GM19372 (cell line): ENCODE results near the gene TMEM74B.
"Not testable (repeated sequence)": the region's sequence is repeated elsewhere in the genome, so short reads cannot be mapped to it uniquely, and the experiment has no call there.

Experiments
- ATAC-seq: cut with Tn5 transposase; IDR thresholded peaks from one replicate; pipeline ENCODE4 v1.9.1; 2021; ENCODE audit warnings: mild to moderate bottlenecking, low read depth, moderate library complexity; ENCODE audit not compliant: unreplicated experiment

Gene TMEM74B

GRCh38 chr20:1150218-1150617 lies 34.6 kb downstream of the TMEM74B start:
- no peak for ATAC-seq

DNA sequence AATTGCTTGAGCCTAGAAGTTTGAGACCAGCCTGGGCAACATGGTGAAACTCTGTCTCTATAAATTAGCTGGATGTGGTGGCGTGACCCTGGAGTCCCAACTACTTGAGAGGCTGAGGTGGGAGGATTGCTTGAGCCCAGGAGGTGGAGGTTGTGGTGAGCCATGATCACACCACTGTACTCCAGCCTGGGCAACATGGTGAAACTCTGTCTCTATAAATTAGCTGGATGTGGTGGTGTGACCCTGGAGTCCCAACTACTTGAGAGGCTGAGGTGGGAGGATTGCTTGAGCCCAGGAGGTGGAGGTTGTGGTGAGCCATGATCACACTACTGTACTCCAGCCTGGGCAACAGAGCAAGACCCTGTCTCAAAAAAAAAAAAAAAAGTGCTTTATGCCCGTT lies 35.0 kb downstream of the TMEM74B start:
- not testable (repeated sequence) for ATAC-seq

DNA sequence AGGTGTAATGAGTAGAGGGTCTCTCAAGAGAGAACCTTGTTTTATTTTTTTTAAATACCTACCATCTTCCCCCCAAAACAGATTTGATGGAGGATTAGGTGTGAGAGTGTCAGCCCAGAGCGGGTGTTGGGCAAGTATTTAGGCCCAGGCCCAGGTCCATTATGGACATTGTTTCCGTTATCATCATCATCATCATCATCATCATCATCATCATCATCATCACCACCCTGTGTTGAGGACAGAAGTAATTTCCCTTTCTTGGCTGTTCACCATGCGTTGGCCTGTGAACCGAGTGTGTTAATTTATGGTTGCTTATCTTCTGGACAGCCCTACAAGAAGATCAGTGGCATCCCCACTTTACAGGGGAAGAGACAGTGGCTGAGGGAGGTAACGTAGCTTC lies 37.8 kb downstream of the TMEM74B start:
- ATAC-seq = no peak

DNA sequence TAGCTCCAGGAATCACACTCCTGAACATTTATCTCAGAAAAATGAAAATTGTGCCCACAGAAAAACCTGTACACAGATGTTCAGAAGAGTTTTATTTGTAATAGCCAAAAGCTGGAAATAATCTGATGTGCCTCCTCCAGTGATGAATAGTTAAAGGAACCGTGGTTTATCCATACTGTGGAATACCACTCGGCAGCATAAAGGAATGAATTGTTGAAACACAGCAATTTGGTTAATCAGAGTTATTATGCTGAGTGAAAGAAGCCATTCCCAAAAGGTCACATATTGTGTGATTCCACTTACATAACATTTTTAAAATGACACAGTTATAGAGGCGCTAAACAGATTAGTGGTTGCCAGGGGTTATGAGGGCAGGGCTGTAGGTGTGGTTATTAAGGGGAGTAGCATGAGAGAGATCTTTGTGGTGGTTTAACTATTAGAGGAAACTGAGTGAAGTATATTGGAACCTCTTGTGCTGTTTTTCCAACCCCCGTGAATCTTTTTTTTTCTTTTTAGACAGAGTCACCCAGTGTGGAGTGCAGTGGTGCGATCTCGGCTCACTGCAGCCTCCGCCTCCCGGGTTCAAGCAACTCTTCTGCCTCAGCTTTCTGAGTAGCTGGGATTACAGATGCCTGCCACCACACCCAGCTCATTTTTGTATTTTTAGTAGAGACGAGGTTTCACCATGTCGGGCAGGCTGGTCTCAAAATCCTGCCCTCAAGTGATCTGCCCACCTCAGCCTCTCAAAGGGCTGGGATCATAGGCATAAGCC lies 40.2 kb downstream of the TMEM74B start:
- no peak for ATAC-seq

DNA sequence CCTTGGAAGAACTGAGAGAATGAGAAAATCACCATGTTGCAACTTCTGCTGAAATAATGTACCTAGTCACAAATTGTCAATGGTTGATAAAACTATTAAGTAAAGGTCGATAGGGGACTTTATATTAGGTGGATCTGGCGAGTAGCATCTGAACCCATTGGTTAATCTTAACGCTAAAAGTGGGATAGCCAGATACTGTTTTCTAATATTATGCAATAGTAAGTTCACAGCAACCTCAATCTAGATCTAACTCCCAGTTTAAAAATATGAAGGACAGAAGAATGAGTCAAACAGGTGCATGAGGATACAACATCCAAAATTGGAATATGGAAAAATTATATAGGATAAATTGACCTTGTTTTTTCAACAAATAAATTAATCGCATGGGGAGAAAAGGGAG lies 47.5 kb downstream of the TMEM74B start:
- ATAC-seq = no peak

- no peak for ATAC-seq
Observed at GRCh38 chr20:1134836-1135235, 49.9 kb downstream of the TMEM74B start.

DNA sequence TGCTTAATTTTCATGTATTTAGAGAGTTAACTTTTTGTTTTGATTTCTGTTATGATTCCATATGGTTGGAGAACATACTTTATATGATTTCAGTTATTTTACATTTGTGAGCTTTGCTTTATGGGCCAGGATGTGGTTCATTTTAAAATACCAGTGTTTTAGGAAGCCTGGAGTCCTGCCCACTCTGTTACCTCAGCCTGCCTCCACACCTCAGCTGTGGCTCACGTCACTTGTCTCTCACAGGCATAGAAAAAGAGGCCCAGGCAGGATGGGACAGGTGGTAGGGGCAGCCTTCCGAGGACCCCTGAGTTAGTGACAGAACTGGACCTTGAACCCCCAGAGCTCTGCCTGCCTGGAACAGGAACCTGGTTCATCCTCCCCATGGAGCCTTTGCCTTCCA lies 50.4 kb downstream of the TMEM74B start:
- no peak for ATAC-seq

DNA sequence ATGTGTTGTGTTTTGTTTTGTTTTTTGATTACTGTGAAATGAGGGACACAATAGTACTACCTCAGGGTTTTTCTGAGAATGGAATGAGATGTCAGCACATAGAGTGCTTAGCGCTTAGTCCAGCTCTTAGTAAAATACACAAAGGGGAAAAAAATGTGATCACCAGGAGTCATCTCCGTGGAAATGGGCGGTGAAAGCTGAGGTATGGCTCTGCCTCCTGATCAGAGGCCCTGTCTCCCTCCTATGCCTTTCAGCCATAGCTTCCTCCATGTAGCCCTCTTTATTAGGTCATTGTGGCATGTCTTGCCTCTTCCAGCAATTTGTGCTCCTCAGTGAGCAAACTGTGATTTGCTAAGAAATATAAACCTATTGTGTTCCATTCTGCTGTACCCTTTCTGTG lies 53.4 kb downstream of the TMEM74B start:
- no peak for ATAC-seq

GRCh38 chr20:1130847-1131246 lies 53.9 kb downstream of the TMEM74B start:
- no peak for ATAC-seq
